T-helper 2 cell treated with Interferon-gamma antibody and Interleukin-4, amounts not matched to agents 100 ng/mL and 5 ng/mL, for 36 hours (primary cell): ENCODE data around the gene OR10S1. TPM values are rescaled to one million over a fixed set of nuclear protein-coding genes. Genes with fewer than 3 reads are reported as not detected.
"Not testable (repeated sequence)": the region's sequence is repeated elsewhere in the genome, so short reads cannot be mapped to it uniquely, and the experiment has no call there.

Source experiments
- intact Hi-C: fragments of 100-400 bp; cut with micrococcal nuclease; formaldehyde crosslinking; loops from one replicate; pipeline ENCODE4 v1.15.1; 2023
- total RNA-seq: library from RNA; stranded (reverse); gene quantifications from 2 replicates; pipeline ENCODE4 v1.2.3, GENCODE V29; 2022

Gene OR10S1
- not detected in 2 replicates for total RNA-seq

GRCh38 chr11:123977731-123978347, at the start of gene OR10S1:
Gene OR10S1, minus strand, starts transcription at chr11:123977781. Its CDS starts 117 bp downstream, at chr11:123977664.
- intact Hi-C loops = loop anchor here (10.0 kb wide), 1 partner anchor 193 kb away; no protein-coding TSS in a partner anchor

GRCh38 chr11:124026498-124026897, 48.9 kb upstream of the OR10S1 start, which contains the start of gene OR10G8:
Gene OR10G8, plus strand, starts transcription at chr11:124026798. Its CDS starts 2,825 bp downstream, at chr11:124029623.
- intact Hi-C loops = no loop called here

GRCh38 chr11:124015837-124016236, 38.3 kb upstream of the OR10S1 start:
- intact Hi-C loops = not testable (repeated sequence)

GRCh38 chr11:124012697-124013096, 35.1 kb upstream of the OR10S1 start, which contains the start of gene OR10G4:
Gene OR10G4, plus strand, starts transcription at chr11:124012997. Its CDS starts 2,578 bp downstream, at chr11:124015575.
- intact Hi-C loops = no loop called here

- intact Hi-C loops = no loop called here
Measured at GRCh38 chr11:123995119-123995518, 17.5 kb upstream of the OR10S1 start, which contains the start of gene OR10G6. Gene OR10G6, minus strand, starts transcription at chr11:123995161. Its CDS starts 0 bp downstream, at chr11:123995161.

- intact Hi-C loops = loop anchor here (10.0 kb wide), 1 partner anchor 195 kb away; no protein-coding TSS in a partner anchor
Measured at GRCh38 chr11:123979311-123979710, 1.7 kb upstream of the OR10S1 start.

GRCh38 chr11:123976770-123977560, 616 bp downstream of the OR10S1 start:
- intact Hi-C loops = loop anchor here (10.0 kb wide), 1 partner anchor 192 kb away; no protein-coding TSS in a partner anchor

GRCh38 chr11:123973816-123974215, 3.8 kb downstream of the OR10S1 start:
- intact Hi-C loops = loop anchor here (10.0 kb wide), 1 partner anchor 189 kb away; no protein-coding TSS in a partner anchor

- intact Hi-C loops = no loop called here
Measured at GRCh38 chr11:123956752-123957151, 20.8 kb downstream of the OR10S1 start.

- intact Hi-C loops = no loop called here
Measured at GRCh38 chr11:123945132-123945531, 32.4 kb downstream of the OR10S1 start.

- intact Hi-C loops = no loop called here
Measured at GRCh38 chr11:123943738-123944137, 33.8 kb downstream of the OR10S1 start, which contains the start of gene OR6T1. Gene OR6T1, minus strand, starts transcription at chr11:123943838. Its CDS starts 0 bp downstream, at chr11:123943838.

GRCh38 chr11:123942413-123942812, 35.2 kb downstream of the OR10S1 start:
- intact Hi-C loops = no loop called here

GRCh38 chr11:123939317-123939716, 38.3 kb downstream of the OR10S1 start, which contains the start of gene OR4D5:
Gene OR4D5, plus strand, starts transcription at chr11:123939617. Its CDS starts 0 bp downstream, at chr11:123939617.
- intact Hi-C loops = no loop called here

Other genes starting within 250 kb of the OR10S1 start
- 17.7 and 18.9 TPM in 2 replicates for gene ZNF202, start 236.1 kb downstream of the OR10S1 start, total RNA-seq
- not detected in 2 replicates for gene OR6X1, start 223.3 kb downstream of the OR10S1 start, total RNA-seq
- gene OR6M1, start 171.4 kb downstream of the OR10S1 start, total RNA-seq = not detected in 2 replicates
- gene TMEM225, start 92.1 kb downstream of the OR10S1 start, total RNA-seq = not detected in 2 replicates
- gene OR8D4, start 75.6 kb downstream of the OR10S1 start, total RNA-seq = not detected in 2 replicates
- not detected in 2 replicates for gene OR4D5, start 38.2 kb downstream of the OR10S1 start, total RNA-seq
- gene OR6T1, start 33.9 kb downstream of the OR10S1 start, total RNA-seq = not detected in 2 replicates
- not detected in 2 replicates for gene OR10G6, start 17.4 kb upstream of the OR10S1 start, total RNA-seq
- gene OR10G4, start 35.2 kb upstream of the OR10S1 start, total RNA-seq = not detected in 2 replicates
- not detected in 2 replicates for gene OR10G9, start 45.2 kb upstream of the OR10S1 start, total RNA-seq
- not detected in 2 replicates for gene OR10G8, start 49.0 kb upstream of the OR10S1 start, total RNA-seq
- not detected in 2 replicates for gene OR10G7, start 63.5 kb upstream of the OR10S1 start, total RNA-seq
- gene VWA5A, start 137.7 kb upstream of the OR10S1 start, total RNA-seq = 4.3 and 4.5 TPM in 2 replicates
- gene OR10D3, start 205.6 kb upstream of the OR10S1 start, total RNA-seq = not detected in 2 replicates